HEK293 (cell line): ENCODE results near the gene DLG2.

Source experiments
- CTCF ChIA-PET: fragments of 350-600 bp; formaldehyde crosslinking; extraction: SDS; loops from one replicate; lab custom pipeline; 2021; ENCODE audit warnings: antibody characterized with exemption; lab: Yijun Ruan, JAX
- POLR2A ChIA-PET: fragments of 300-600 bp; formaldehyde crosslinking; extraction: SDS; loops from one replicate; lab custom pipeline; 2020; ENCODE audit warnings: antibody characterized with exemption, inconsistent platforms; lab: Yijun Ruan, JAX
- H3K27ac ChIP-seq: fragments of 200-500 bp; sonication (Bioruptor generic); 2 replicates; pipeline ENCODE4 v1.5.1; 2014; ENCODE audit warnings: low read depth, low read length, control low read depth, inconsistent platforms; ENCODE audit errors: extremely low read depth
- H3K36me3 ChIP-seq, 2 experiments: fragments of 200-500 bp in 1 of 2; sonication (Bioruptor generic) in 1 of 2; 1 replicate in 1 of 2; 2 replicates in 1 of 2; pipeline ENCODE4 v1.5.1; 2014 to 2017; ENCODE audit warnings: inconsistent platforms in 2 of 2, low read length in 2 of 2; ENCODE audit not compliant: control insufficient read depth in 2 of 2, insufficient read depth in 1 of 2
- H3K4me1 ChIP-seq: fragments of 200-500 bp; sonication (Bioruptor generic); 2 replicates; pipeline ENCODE4 v1.5.1; 2014; ENCODE audit warnings: mild to moderate bottlenecking, low read length, inconsistent platforms; ENCODE audit not compliant: control insufficient read depth, insufficient read depth
- H3K4me3 ChIP-seq: 2 replicates; pipeline ENCODE4 v1.5.1; 2011; ENCODE audit warnings: low read depth, mild to moderate bottlenecking, control low read depth, low read length, moderate library complexity
- H3K9me3 ChIP-seq: fragments of 200-500 bp; sonication (Bioruptor generic); 2 replicates; pipeline ENCODE4 v1.5.1; 2014; ENCODE audit warnings: low read depth, low read length, inconsistent platforms; ENCODE audit not compliant: control insufficient read depth, insufficient read depth
- BCL11A ChIP-seq: fragments of 450-650 bp; formaldehyde crosslinking; IDR thresholded peaks from 2 replicates; pipeline ENCODE4 v1.5.1; 2016; ENCODE audit warnings: low read depth, missing biosample characterization, missing genetic modification characterization
- BCL6B ChIP-seq: fragments of 450-650 bp; formaldehyde crosslinking; IDR thresholded peaks from 2 replicates; pipeline ENCODE4 v1.5.1; 2017; ENCODE audit warnings: missing biosample characterization, missing genetic modification characterization
- RBAK ChIP-seq: fragments of 450-650 bp; formaldehyde crosslinking; IDR thresholded peaks from 2 replicates; pipeline ENCODE4 v1.5.1; 2016; ENCODE audit warnings: missing biosample characterization, missing genetic modification characterization
- REPIN1 ChIP-seq: fragments of 450-650 bp; formaldehyde crosslinking; IDR thresholded peaks from 2 replicates; pipeline ENCODE4 v1.5.1; 2017; ENCODE audit warnings: missing biosample characterization, missing genetic modification characterization, low read depth
- ZBTB11 ChIP-seq: fragments of 450-650 bp; formaldehyde crosslinking; conservative IDR thresholded peaks from 2 replicates; pipeline ENCODE4 v1.5.1; 2016; ENCODE audit warnings: low read depth, missing biosample characterization, missing genetic modification characterization
- ZEB2 ChIP-seq: fragments of 450-650 bp; formaldehyde crosslinking; IDR thresholded peaks from 2 replicates; pipeline ENCODE4 v1.5.1; 2016; ENCODE audit warnings: missing biosample characterization, missing genetic modification characterization
- ZNF10 ChIP-seq: fragments of 450-650 bp; formaldehyde crosslinking; IDR thresholded peaks from 2 replicates; pipeline ENCODE4 v1.5.1; 2017; ENCODE audit warnings: missing biosample characterization, missing genetic modification characterization
- ZNF121 ChIP-seq: fragments of 450-650 bp; formaldehyde crosslinking; IDR thresholded peaks from 2 replicates; pipeline ENCODE4 v1.5.1; 2016; ENCODE audit warnings: missing biosample characterization, missing genetic modification characterization
- ZNF155 ChIP-seq: fragments of 450-650 bp; formaldehyde crosslinking; IDR thresholded peaks from 2 replicates; pipeline ENCODE4 v1.5.1; 2016; ENCODE audit warnings: missing biosample characterization, missing genetic modification characterization
- ZNF211 ChIP-seq: fragments of 450-650 bp; formaldehyde crosslinking; IDR thresholded peaks from 2 replicates; pipeline ENCODE4 v1.5.1; 2016; ENCODE audit warnings: low read depth, missing biosample characterization, missing genetic modification characterization
- ZNF292 ChIP-seq: fragments of 450-650 bp; formaldehyde crosslinking; IDR thresholded peaks from 2 replicates; pipeline ENCODE4 v1.5.1; 2016; ENCODE audit warnings: low read depth, missing biosample characterization, missing genetic modification characterization, borderline replicate concordance
- ZNF416 ChIP-seq: fragments of 450-650 bp; formaldehyde crosslinking; IDR thresholded peaks from 2 replicates; pipeline ENCODE4 v1.5.1; 2016; ENCODE audit warnings: missing biosample characterization, missing genetic modification characterization
- ZNF624 ChIP-seq: fragments of 450-650 bp; formaldehyde crosslinking; IDR thresholded peaks from 2 replicates; pipeline ENCODE4 v1.5.1; 2017; ENCODE audit warnings: missing biosample characterization, missing genetic modification characterization
- ZNF768 ChIP-seq: fragments of 450-650 bp; formaldehyde crosslinking; IDR thresholded peaks from 2 replicates; pipeline ENCODE4 v1.5.1; 2018; ENCODE audit warnings: missing biosample characterization, mild to moderate bottlenecking, missing genetic modification characterization
- ZNF776 ChIP-seq: fragments of 450-650 bp; formaldehyde crosslinking; IDR thresholded peaks from 2 replicates; pipeline ENCODE4 v1.5.0; 2017; ENCODE audit warnings: missing biosample characterization, missing genetic modification characterization, borderline replicate concordance
- TF ChIP-seq, protein P1 (sequence below): fragments of 450-650 bp; formaldehyde crosslinking; IDR thresholded peaks from 2 replicates; pipeline ENCODE4 v1.5.1; 2016; ENCODE audit warnings: missing biosample characterization, missing genetic modification characterization
- TF ChIP-seq, protein P2 (sequence below): fragments of 450-650 bp; formaldehyde crosslinking; IDR thresholded peaks from 2 replicates; pipeline ENCODE4 v1.5.1; 2016; ENCODE audit warnings: missing biosample characterization, missing genetic modification characterization
- TF ChIP-seq, protein P3 (sequence below): fragments of 450-650 bp; formaldehyde crosslinking; IDR thresholded peaks from 2 replicates; pipeline ENCODE4 v1.5.1; 2017; ENCODE audit warnings: missing biosample characterization, mild to moderate bottlenecking, missing genetic modification characterization, moderate library complexity

DLG2 gene

DNA sequence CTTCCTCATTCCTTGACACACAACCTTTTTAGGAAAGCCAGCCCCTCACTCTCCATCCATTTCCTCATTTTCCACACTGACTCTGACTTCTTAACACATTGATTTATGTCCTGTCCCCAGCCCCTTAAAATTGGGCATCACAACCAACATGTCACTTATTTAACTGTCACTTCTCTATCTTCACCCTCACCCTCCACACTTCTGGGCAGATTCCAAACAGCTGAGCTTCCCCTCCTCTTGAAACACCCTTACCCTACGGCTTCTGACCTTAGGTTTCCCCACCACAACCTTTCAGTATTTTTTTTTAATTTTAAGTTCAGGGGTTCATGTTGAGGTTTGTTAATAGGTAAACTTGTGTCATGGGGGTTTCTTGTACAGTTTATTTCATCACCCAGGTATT, 696.3 kb downstream of the DLG2 start:
- TF ChIP-seq ZNF768, result no peak
- H3K9me3 ChIP-seq, result no peaks in the 10 kb centered on the region
- no peak overlapping the region for H3K27ac ChIP-seq
- H3K4me1 ChIP-seq, result no peaks in the 10 kb centered on the region
- ChIA-PET CTCF (no interaction called here), POLR2A (no interaction called here)
- H3K4me3 ChIP-seq, result no peak overlapping the region
- H3K36me3 ChIP-seq, result no peaks in the 10 kb centered on the region

DNA sequence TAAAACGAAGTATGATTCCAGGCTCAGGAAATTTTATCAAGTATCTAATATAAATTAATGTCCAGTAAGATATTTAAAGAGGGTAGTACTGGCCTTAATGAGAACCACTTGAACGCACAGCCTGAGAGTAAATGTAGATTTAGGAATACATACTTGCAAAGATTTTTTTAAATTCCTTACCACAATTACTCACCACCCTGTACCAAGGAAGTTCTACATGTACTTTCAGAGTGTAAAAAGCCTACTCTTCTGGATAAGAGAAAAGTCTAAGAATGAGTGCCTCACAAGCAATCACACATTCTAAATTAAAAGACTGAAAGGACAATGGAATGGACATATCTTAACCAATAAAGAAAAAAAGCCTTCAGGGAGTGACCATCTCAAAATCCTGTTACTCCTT, 697.4 kb downstream of the DLG2 start:
- H3K9me3 ChIP-seq, result no peaks in the 10 kb centered on the region
- ChIA-PET POLR2A (no interaction called here), CTCF (no interaction called here)
- no peak overlapping the region for H3K27ac ChIP-seq
- no peak overlapping the region for H3K4me3 ChIP-seq
- no peaks in the 10 kb centered on the region for H3K36me3 ChIP-seq
- H3K4me1 ChIP-seq, result no peaks in the 10 kb centered on the region
- TF ChIP-seq RBAK (tag by site-specific recombination) (no peak), ZNF211 (tag by site-specific recombination) (no peak), BCL6B (tag by site-specific recombination) (no peak), ZNF292 (tag by site-specific recombination) (no peak), ZNF155 (tag by site-specific recombination) (no peak), REPIN1 (tag by site-specific recombination) (no peak), BCL11A (tag by site-specific recombination) (no peak), ZNF624 (no peak)
- TF ChIP-seq, protein P1, sequence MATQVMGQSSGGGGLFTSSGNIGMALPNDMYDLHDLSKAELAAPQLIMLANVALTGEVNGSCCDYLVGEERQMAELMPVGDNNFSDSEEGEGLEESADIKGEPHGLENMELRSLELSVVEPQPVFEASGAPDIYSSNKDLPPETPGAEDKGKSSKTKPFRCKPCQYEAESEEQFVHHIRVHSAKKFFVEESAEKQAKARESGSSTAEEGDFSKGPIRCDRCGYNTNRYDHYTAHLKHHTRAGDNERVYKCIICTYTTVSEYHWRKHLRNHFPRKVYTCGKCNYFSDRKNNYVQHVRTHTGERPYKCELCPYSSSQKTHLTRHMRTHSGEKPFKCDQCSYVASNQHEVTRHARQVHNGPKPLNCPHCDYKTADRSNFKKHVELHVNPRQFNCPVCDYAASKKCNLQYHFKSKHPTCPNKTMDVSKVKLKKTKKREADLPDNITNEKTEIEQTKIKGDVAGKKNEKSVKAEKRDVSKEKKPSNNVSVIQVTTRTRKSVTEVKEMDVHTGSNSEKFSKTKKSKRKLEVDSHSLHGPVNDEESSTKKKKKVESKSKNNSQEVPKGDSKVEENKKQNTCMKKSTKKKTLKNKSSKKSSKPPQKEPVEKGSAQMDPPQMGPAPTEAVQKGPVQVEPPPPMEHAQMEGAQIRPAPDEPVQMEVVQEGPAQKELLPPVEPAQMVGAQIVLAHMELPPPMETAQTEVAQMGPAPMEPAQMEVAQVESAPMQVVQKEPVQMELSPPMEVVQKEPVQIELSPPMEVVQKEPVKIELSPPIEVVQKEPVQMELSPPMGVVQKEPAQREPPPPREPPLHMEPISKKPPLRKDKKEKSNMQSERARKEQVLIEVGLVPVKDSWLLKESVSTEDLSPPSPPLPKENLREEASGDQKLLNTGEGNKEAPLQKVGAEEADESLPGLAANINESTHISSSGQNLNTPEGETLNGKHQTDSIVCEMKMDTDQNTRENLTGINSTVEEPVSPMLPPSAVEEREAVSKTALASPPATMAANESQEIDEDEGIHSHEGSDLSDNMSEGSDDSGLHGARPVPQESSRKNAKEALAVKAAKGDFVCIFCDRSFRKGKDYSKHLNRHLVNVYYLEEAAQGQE, result no peak

- ChIA-PET CTCF (interaction anchor here (0.8 kb wide), 1 partner anchor 12 kb away, joined by 3 read pairs; no protein-coding TSS in a partner anchor), POLR2A (no interaction called here)
- Histone ChIP-seq H3K27ac (no peak overlapping the region), H3K4me3 (no peak overlapping the region), H3K36me3 (no peaks in the 10 kb centered on the region), H3K9me3 (no peaks in the 10 kb centered on the region), H3K4me1 (no peaks in the 10 kb centered on the region)
- no peak for TF ChIP-seq ZNF121 (tag by site-specific recombination)
- TF ChIP-seq ZNF776 (tag by site-specific recombination), result no peak
- no peak for TF ChIP-seq ZNF416 (tag by site-specific recombination)
- TF ChIP-seq, protein P2, sequence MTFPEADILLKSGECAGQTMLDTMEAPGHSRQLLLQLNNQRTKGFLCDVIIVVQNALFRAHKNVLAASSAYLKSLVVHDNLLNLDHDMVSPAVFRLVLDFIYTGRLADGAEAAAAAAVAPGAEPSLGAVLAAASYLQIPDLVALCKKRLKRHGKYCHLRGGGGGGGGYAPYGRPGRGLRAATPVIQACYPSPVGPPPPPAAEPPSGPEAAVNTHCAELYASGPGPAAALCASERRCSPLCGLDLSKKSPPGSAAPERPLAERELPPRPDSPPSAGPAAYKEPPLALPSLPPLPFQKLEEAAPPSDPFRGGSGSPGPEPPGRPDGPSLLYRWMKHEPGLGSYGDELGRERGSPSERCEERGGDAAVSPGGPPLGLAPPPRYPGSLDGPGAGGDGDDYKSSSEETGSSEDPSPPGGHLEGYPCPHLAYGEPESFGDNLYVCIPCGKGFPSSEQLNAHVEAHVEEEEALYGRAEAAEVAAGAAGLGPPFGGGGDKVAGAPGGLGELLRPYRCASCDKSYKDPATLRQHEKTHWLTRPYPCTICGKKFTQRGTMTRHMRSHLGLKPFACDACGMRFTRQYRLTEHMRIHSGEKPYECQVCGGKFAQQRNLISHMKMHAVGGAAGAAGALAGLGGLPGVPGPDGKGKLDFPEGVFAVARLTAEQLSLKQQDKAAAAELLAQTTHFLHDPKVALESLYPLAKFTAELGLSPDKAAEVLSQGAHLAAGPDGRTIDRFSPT (tag by site-specific recombination), result no peak
- TF ChIP-seq, protein P3, sequence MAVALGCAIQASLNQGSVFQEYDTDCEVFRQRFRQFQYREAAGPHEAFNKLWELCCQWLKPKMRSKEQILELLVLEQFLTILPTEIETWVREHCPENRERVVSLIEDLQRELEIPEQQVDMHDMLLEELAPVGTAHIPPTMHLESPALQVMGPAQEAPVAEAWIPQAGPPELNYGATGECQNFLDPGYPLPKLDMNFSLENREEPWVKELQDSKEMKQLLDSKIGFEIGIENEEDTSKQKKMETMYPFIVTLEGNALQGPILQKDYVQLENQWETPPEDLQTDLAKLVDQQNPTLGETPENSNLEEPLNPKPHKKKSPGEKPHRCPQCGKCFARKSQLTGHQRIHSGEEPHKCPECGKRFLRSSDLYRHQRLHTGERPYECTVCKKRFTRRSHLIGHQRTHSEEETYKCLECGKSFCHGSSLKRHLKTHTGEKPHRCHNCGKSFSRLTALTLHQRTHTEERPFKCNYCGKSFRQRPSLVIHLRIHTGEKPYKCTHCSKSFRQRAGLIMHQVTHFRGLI, result no peak
- no peak for TF ChIP-seq ZEB2 (tag by site-specific recombination)
- TF ChIP-seq ZNF10, result no peak
- TF ChIP-seq ZNF155 (tag by site-specific recombination), result no peak
- no peak for TF ChIP-seq ZBTB11 (tag by site-specific recombination)
Observed at GRCh38 chr11:84924154-84924692, 702.9 kb downstream of the DLG2 start.
